Lung (tissue), 12 donors: ENCODE data around the gene IFNG-AS1. TPM values are rescaled to one million over a fixed set of nuclear protein-coding genes. Genes with fewer than 3 reads are reported as not detected.

Source experiments
- ATAC-seq: fragments of 200-7000 bp; cut with Tn5 transposase; one replicate; pipeline ENCODE4 v1.9.1; 2020; ENCODE audit warnings: moderate number of reproducible peaks; ENCODE audit not compliant: insufficient read depth, low FRiP score
- DNase-seq, 3 donors: peaks; one replicate each; pipeline ENCODE4 v3.0.0-alpha.2; 2013 to 2017
- H3K27ac ChIP-seq, 2 donors: one replicate each; pipeline ENCODE4 v1.5.1; 2013; ENCODE audit warnings: mild to moderate bottlenecking in 2 of 2, moderate library complexity in 2 of 2, control low read depth in 1 of 2, inconsistent platforms in 1 of 2, low read depth in 1 of 2, low read length in 1 of 2
- H3K27me3 ChIP-seq, 3 donors: one replicate each; pipeline ENCODE4 v1.5.1; 2013; ENCODE audit warnings: low read length in 2 of 3; ENCODE audit not compliant: control insufficient read depth in 3 of 3, insufficient read depth in 3 of 3
- H3K36me3 ChIP-seq, 4 donors: one replicate each; pipeline ENCODE4 v1.5.1; 2013; ENCODE audit warnings: low read length in 4 of 4, mild to moderate bottlenecking in 1 of 4, moderate library complexity in 1 of 4; ENCODE audit not compliant: control insufficient read depth in 4 of 4, insufficient read depth in 4 of 4
- H3K4me1 ChIP-seq, 5 donors: one replicate each; pipeline ENCODE4 v1.5.1; 2013; ENCODE audit warnings: low read length in 5 of 5, mild to moderate bottlenecking in 2 of 5, moderate library complexity in 1 of 5; ENCODE audit not compliant: control insufficient read depth in 5 of 5, insufficient read depth in 5 of 5
- H3K4me3 ChIP-seq: one replicate; pipeline ENCODE4 v1.5.1; 2013; ENCODE audit warnings: mild to moderate bottlenecking, control low read depth, moderate library complexity
- H3K9ac ChIP-seq, 2 donors: one replicate each; pipeline ENCODE4 v1.5.1; 2013; ENCODE audit warnings: low read length in 2 of 2, control low read depth in 1 of 2; ENCODE audit not compliant: insufficient read depth in 1 of 2
- H3K9me3 ChIP-seq, 4 donors: one replicate each; pipeline ENCODE4 v1.5.1; 2013; ENCODE audit warnings: low read length in 3 of 4, mild to moderate bottlenecking in 1 of 4, moderate library complexity in 1 of 4; ENCODE audit not compliant: control insufficient read depth in 4 of 4, insufficient read depth in 3 of 4
- WGBS, 2 donors: extraction: QIAGEN DNeasy Blood & Tissue Kit; methylation state at CpG; one replicate each; pipeline ENCODE4 v1.1.7; 2013; 5-methylcytosine and 5-hydroxymethylcytosine counted together
- polyA plus RNA-seq, 2 donors: library from polyadenylated mRNA; stranded (reverse); fragments of 200-250 nt; gene quantifications; one replicate each; pipeline ENCODE4 v1.2.1, GENCODE V29; 2013
- total RNA-seq, 2 donors: library from RNA; depleted of rRNA in 1 of 2; stranded (reverse); fragments of >200 nt in 1 of 2; gene quantifications; one replicate each; pipeline ENCODE4 v1.2.1, GENCODE V29; 2014 to 2021
- TF ChIP-seq, protein P1 (sequence below): IDR thresholded peaks from 2 replicates; pipeline ENCODE4 v1.5.1; 2012; ENCODE audit warnings: mild to moderate bottlenecking; ENCODE audit errors: control extremely low read depth, extremely low read depth
- donor health status: control.
- donor health status: control.
- donor health status: Bipolar disorder and iron deficiency.
- donor health status: healthy.
- donor health status: DM: yes; HTN: yes; CAD: no.

Gene IFNG-AS1
- total and polyA plus RNA-seq, 4 donors: 0.03 to 1.2 (median 0.31) TPM; not detected in 1

DNA sequence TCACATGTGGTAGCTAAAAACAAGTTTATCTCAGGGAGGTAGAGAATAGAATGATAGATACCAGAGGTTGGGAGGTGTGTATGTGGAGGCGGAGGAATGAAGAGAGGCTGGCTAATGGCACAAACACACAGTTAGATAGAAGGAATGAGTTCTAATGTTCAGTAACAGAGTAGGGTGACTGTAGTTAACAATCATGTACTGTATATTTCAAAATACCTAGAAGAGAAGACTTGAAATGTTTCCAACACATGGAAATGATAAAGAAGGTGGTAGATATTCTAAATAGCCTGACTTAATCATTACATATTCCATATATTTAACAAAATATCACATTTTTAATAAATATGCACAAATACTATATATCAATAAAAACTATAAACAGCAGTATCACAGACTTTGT, 8.9 kb upstream of the IFNG-AS1 start:
- no peak overlapping the region for H3K4me3 ChIP-seq
- DNase-seq: no peak
- H3K4me1 ChIP-seq: no peaks in the 10 kb centered on the region
- no peaks in the 10 kb centered on the region for H3K36me3 ChIP-seq
- H3K9ac ChIP-seq: no peak overlapping the region
- TF ChIP-seq, protein P1, sequence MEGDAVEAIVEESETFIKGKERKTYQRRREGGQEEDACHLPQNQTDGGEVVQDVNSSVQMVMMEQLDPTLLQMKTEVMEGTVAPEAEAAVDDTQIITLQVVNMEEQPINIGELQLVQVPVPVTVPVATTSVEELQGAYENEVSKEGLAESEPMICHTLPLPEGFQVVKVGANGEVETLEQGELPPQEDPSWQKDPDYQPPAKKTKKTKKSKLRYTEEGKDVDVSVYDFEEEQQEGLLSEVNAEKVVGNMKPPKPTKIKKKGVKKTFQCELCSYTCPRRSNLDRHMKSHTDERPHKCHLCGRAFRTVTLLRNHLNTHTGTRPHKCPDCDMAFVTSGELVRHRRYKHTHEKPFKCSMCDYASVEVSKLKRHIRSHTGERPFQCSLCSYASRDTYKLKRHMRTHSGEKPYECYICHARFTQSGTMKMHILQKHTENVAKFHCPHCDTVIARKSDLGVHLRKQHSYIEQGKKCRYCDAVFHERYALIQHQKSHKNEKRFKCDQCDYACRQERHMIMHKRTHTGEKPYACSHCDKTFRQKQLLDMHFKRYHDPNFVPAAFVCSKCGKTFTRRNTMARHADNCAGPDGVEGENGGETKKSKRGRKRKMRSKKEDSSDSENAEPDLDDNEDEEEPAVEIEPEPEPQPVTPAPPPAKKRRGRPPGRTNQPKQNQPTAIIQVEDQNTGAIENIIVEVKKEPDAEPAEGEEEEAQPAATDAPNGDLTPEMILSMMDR: no peak
- no peaks in the 10 kb centered on the region for H3K27me3 ChIP-seq
- ATAC-seq: no peak
- WGBS, 2 donors: 98 to 100% methylated on average over 1 of the region's 1 CpG
- H3K9me3 ChIP-seq: peaks cover 0 to 4% (median 0%) of the 10 kb centered on the region in 4 donors
- no peak overlapping the region for H3K27ac ChIP-seq

DNA sequence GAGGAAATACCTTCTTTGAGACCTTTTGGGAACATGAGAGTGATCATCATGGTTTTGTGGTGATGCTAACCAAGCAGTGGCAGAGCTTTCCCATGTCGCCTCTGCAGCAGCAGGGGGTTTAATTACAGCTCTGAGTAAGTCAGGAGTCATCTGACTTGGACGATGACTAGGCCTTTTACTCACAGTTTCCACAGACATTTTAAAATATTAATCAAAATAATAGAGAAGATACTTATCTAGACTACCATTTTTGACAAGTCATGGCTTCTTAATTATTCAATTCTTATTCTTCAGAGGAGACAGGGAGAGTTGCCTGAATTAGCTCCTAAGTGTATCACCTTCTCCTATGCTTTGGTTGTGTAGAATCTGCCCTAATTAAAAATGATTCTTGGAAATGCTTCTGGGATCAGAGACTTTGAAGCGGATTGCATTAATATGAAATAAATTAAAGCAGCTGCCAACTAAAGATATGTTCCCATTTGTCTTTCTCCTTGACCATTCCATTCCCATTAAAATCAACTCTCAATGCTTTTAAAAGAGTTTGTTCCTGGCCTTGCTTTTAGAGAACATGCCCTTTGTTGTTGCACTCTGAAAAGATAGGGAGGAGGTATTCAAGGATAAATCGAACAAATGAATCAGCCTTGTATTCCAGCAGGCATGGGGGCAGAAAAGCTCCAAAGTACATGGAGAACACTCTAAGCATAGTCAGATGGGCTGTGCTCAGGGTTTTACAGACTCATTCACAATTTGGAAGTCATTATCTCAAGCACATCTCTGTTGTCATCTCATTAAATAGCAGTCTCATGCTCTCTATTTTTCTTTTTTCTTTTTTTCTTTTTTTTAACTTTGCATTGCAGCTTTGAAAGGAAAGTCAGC, 7.7 kb upstream of the IFNG-AS1 start:
- Histone ChIP-seq H3K4me1 (no peaks in the 10 kb centered on the region), H3K9me3 (peaks cover 0 to 4% (median 0%) of the 10 kb centered on the region in 4 donors), H3K27ac (no peak overlapping the region), H3K4me3 (no peak overlapping the region), H3K9ac (no peak overlapping the region), H3K36me3 (no peaks in the 10 kb centered on the region), H3K27me3 (no peaks in the 10 kb centered on the region)
- ATAC-seq (no peak), DNase-seq (no peak)
- TF ChIP-seq, protein P1: no peak
- 72 to 75% methylated on average over 4 of the region's 4 CpGs for WGBS, 2 donors

DNA sequence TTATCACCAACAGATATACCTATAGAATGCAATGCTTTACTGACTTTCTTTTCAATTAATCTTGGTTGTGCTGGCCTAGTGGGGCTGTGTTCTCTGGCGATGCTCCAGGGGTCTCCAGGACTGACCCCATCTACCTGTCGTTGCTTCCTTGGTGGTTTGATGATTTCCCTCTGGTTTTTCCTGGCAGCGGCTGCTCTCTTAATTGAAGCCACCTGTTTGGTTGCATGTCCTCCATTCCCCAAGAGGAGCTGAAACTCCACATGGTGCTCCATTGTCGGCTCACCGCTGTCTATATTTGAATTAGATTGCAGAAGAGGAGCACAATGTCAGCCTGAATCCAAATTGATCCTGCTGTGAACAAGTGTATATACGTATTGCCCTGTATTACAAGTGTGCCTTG, 7.1 kb upstream of the IFNG-AS1 start:
- no peaks in the 10 kb centered on the region for H3K4me1 ChIP-seq
- H3K36me3 ChIP-seq: no peaks in the 10 kb centered on the region
- ATAC-seq: no peak
- H3K9me3 ChIP-seq: peaks cover 0 to 1% (median 0%) of the 10 kb centered on the region in 4 donors
- 68 to 81% methylated on average over 6 of the region's 6 CpGs for WGBS, 2 donors
- TF ChIP-seq, protein P1: no peak
- no peak for DNase-seq
- H3K4me3 ChIP-seq: no peak overlapping the region
- no peak overlapping the region for H3K27ac ChIP-seq
- no peaks in the 10 kb centered on the region for H3K27me3 ChIP-seq
- no peak overlapping the region for H3K9ac ChIP-seq
